ENCODE data around the gene VMP1. TPM values are rescaled to one million over a fixed set of nuclear protein-coding genes. Genes with fewer than 3 reads are reported as not detected.
"Not testable (repeated sequence)": the region's sequence is repeated elsewhere in the genome, so short reads cannot be mapped to it uniquely, and the experiment has no call there.

VMP1 gene
- total RNA-seq, 1 experiment from 2014 or later: 46.5 TPM

- not testable (repeated sequence) for H3K36me3 ChIP-seq; H3K27me3 ChIP-seq; H3K27ac ChIP-seq; H3K9me3 ChIP-seq (replicated peaks); DNase-seq; H3K4me3 ChIP-seq
- H3K4me1 ChIP-seq: peaks cover 21% of the 10 kb centered on the region
Observed at GRCh38 chr17:59790418-59790817, 83.0 kb downstream of the VMP1 start.

DNA sequence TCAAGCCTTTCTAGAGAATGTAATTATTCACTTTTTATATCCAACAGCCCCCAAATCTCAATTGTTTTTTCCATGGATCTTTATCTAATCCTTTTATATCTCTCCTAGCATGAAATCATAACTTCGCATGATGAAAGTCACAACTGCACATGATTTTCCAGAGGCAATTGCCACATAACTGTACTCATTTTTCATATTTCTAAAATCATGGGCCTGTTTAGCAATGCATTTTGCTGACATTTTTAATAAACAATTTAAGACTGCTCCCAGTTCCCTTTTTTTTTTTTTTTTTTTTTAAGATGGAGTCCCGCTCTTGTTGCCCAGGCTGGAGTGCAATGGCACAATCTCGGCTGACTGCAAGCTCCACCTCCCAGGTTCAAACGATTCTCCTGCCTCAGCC is 83.5 kb downstream of the VMP1 start:
- Histone ChIP-seq H3K4me3 (no peak overlapping the region), H3K4me1 (peaks cover 16% of the 10 kb centered on the region), H3K9me3 (replicated peaks) (no peaks in the 10 kb centered on the region), H3K36me3 (no peaks in the 10 kb centered on the region), H3K27ac (no peak overlapping the region), H3K27me3 (no peaks in the 10 kb centered on the region)
- DNase-seq: no peak

DNA sequence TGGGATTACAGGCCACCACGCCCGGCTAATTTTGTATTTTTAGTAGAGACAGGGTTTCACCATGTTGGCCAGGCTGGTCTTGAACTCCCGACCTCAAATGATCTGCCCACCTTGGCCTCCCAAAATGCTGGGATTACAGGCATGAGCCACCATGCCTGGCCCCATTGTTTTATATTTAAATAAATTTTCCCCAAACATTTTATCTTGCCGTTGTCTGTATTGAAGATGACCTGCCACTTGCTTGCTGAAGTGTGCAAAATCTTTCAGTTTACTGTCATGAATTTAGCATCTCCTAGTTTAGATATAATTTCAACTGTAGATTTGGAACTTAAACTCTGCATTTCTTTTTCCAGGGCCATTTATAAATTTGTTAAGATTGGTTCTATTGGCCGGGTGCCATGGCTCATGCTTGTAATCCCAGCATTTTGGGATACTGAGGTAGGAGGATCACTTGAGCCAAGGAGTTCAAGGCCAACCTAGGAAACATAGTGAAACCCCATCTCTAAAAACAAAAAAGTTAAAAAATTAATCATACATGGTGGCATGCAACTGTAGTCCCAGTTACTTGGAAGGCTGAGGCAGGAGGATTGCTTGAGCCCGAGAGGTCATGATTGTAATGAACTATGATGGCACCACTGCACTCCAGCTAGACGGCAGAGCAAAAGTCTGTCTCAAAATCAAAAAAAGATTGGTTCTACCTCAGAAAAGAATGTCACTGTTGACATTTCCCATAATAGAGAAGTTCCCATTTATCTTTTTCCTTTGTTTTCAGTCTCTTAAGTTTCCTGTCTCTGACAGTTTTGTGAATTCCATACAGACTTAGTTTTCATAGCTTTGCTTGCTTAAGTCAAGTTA is 84.4 kb downstream of the VMP1 start:
- Histone ChIP-seq H3K9me3 (replicated peaks) (no peaks in the 10 kb centered on the region), H3K4me1 (peaks cover 10% of the 10 kb centered on the region), H3K27ac (no peak overlapping the region), H3K4me3 (no peak overlapping the region), H3K27me3 (no peaks in the 10 kb centered on the region), H3K36me3 (no peaks in the 10 kb centered on the region)
- no peak for DNase-seq

- H3K4me3 ChIP-seq; H3K36me3 ChIP-seq; H3K27ac ChIP-seq; H3K4me1 ChIP-seq; H3K27me3 ChIP-seq; H3K9me3 ChIP-seq (replicated peaks); DNase-seq: not testable (repeated sequence)
Observed at GRCh38 chr17:59792458-59792823, 85.0 kb downstream of the VMP1 start.

GRCh38 chr17:59793205-59793604 is 85.8 kb downstream of the VMP1 start:
- H3K9me3 ChIP-seq (replicated peaks): no peaks in the 10 kb centered on the region
- DNase-seq: no peak
- no peaks in the 10 kb centered on the region for H3K4me1 ChIP-seq
- no peaks in the 10 kb centered on the region for H3K36me3 ChIP-seq
- no peak overlapping the region for H3K4me3 ChIP-seq
- no peak overlapping the region for H3K27ac ChIP-seq
- H3K27me3 ChIP-seq: no peaks in the 10 kb centered on the region

- Histone ChIP-seq H3K27me3 (no peaks in the 10 kb centered on the region), H3K4me3 (no peak overlapping the region), H3K9me3 (replicated peaks) (no peaks in the 10 kb centered on the region), H3K4me1 (no peaks in the 10 kb centered on the region), H3K27ac (no peak overlapping the region), H3K36me3 (no peaks in the 10 kb centered on the region)
- no peak for DNase-seq
Observed at GRCh38 chr17:59796138-59796537, 88.7 kb downstream of the VMP1 start.

- H3K4me1 ChIP-seq: no peaks in the 10 kb centered on the region
- H3K27ac ChIP-seq: no peak overlapping the region
- no peak for DNase-seq
Observed at GRCh38 chr17:59796785-59797205, 89.3 kb downstream of the VMP1 start.

DNA sequence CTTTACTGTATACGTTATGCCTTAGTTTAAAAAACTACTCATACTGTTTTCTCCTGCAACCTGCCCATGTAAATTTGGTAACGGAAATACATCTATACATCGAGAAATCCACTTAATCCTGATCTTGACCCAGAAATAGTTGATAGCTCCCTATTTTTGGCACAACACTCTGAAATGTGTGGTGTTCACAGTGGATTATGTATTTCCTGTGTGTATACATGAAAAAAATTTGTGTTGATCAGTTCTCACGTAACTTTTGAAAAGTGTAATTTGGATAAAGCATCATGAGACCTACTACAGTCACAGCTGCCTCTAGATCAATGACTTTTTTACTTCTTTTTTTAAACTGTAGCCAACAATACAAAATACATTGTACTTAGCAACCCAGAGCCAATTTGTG is 90.7 kb downstream of the VMP1 start:
- Histone ChIP-seq H3K9me3 (replicated peaks) (no peaks in the 10 kb centered on the region), H3K4me1 (no peaks in the 10 kb centered on the region), H3K27me3 (no peaks in the 10 kb centered on the region), H3K36me3 (no peaks in the 10 kb centered on the region), H3K27ac (no peak overlapping the region), H3K4me3 (no peak overlapping the region)
- DNase-seq: no peak

More at GRCh38 chr17:59796785-59797205, 89.3 kb downstream of the VMP1 start:
- Histone ChIP-seq H3K36me3 (no peaks in the 10 kb centered on the region), H3K27me3 (no peaks in the 10 kb centered on the region), H3K9me3 (replicated peaks) (no peaks in the 10 kb centered on the region), H3K4me3 (no peak overlapping the region)

DNA sequence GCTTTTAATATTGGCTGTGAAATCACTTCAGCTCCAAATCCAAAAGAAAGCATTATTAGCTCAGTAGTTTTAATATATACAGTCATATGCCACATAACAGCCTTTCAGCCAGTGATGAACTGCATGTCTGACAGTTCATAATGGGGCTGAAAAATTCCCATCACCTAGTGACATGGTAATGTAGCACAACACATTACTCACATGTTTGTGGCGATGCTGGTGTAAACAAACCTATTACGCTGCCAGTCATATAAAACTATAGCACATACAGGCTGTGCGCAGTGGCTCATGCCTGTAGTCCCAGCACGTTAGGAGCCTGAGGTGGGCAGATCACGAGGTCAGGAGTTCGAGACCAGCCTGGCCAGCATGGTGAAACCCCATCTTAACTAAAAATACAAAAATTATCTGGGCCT is 93.1 kb downstream of the VMP1 start:
- no peak overlapping the region for H3K27ac ChIP-seq

GRCh38 chr17:59802160-59802559 is 94.7 kb downstream of the VMP1 start:
- H3K27ac ChIP-seq: no peak overlapping the region
- H3K9me3 ChIP-seq (replicated peaks): no peaks in the 10 kb centered on the region
- no peaks in the 10 kb centered on the region for H3K27me3 ChIP-seq
- H3K36me3 ChIP-seq: no peaks in the 10 kb centered on the region
- no peak overlapping the region for H3K4me3 ChIP-seq
- no peak for DNase-seq
- H3K4me1 ChIP-seq: no peaks in the 10 kb centered on the region; the same call in 1 of the 2 replicates

More for the DNA sequence above, 93.1 kb downstream of the VMP1 start:
- H3K9me3 ChIP-seq (replicated peaks): no peaks in the 10 kb centered on the region
- no peaks in the 10 kb centered on the region; the same call in 1 of the 2 replicates for H3K4me1 ChIP-seq
- no peak for DNase-seq
- H3K27me3 ChIP-seq: no peaks in the 10 kb centered on the region
- no peaks in the 10 kb centered on the region for H3K36me3 ChIP-seq
- H3K4me3 ChIP-seq: no peak overlapping the region

DNA sequence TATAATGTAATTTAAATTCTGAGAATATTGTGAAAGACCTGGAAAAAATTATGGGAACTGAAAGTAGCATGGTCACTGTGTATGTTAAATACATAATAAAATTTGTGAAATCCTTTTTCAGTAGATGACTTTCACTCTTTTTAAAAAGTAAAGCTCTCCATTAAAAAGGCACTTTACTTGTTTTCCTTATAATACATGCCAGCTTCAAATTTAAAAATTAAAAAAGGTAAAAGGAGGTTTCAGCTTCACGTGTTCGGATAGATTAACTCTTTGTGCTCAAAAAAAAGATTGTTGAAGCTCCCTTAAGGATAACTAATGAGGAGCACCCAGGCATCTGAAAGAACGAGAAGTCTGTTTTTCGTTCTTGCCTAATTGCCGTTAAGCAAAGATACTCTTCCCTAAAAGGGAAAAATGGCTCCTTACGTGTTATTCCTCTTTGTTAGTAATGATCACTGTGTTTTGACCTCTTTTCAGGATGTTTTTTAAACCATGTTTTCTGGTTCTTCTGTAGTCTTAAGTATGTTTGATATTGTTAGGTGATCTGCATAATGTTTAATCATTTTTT is 97.5 kb downstream of the VMP1 start:
- Histone ChIP-seq H3K27ac (no peak overlapping the region), H3K4me3 (no peak overlapping the region)
- no peak for DNase-seq

DNA sequence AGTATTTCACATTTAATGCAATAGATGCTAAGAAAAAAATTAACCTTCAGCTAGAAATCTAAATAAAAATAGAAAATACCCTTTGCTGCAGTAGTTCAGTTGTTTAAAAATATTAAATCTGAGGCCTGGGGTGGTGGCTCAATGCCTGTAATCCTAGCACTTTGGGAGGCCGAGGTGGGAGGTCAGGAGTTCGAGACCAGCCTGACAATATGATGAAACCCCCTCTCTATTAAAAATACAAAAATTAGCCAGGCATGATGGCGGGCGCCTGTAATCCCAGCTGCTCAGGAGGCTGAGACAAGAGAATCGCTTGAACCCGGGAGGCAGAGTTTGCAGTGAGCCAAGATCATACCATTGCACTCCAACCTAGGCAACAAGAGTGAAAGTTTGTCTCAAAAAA is 98.9 kb downstream of the VMP1 start:
- not testable (repeated sequence) for H3K27me3 ChIP-seq; H3K4me1 ChIP-seq; H3K9me3 ChIP-seq (replicated peaks); H3K36me3 ChIP-seq; H3K4me3 ChIP-seq; DNase-seq; H3K27ac ChIP-seq

More for the DNA sequence above, 97.5 kb downstream of the VMP1 start:
- H3K9me3 ChIP-seq (replicated peaks): no peaks in the 10 kb centered on the region
- no peaks in the 10 kb centered on the region for H3K27me3 ChIP-seq
- no peaks in the 10 kb centered on the region; the same call in 1 of the 2 replicates for H3K4me1 ChIP-seq
- H3K36me3 ChIP-seq: peaks cover 2% of the 10 kb centered on the region; the same call in 1 of the 2 replicates

- H3K36me3 ChIP-seq: peaks cover 13% of the 10 kb centered on the region; the same call in 1 of the 2 replicates
- H3K4me3 ChIP-seq: no peak overlapping the region
- no peaks in the 10 kb centered on the region for H3K9me3 ChIP-seq (replicated peaks)
- H3K4me1 ChIP-seq: no peaks in the 10 kb centered on the region; the same call in 1 of the 2 replicates
- H3K27ac ChIP-seq: no peak overlapping the region
- no peak for DNase-seq
- no peaks in the 10 kb centered on the region for H3K27me3 ChIP-seq
Observed at GRCh38 chr17:59807892-59808509, 100.5 kb downstream of the VMP1 start.

GRCh38 chr17:59810894-59811153 is 103.4 kb downstream of the VMP1 start:
- Histone ChIP-seq H3K27me3 (no peaks in the 10 kb centered on the region), H3K9me3 (replicated peaks) (no peaks in the 10 kb centered on the region), H3K4me3 (no peak overlapping the region), H3K4me1 (no peaks in the 10 kb centered on the region), H3K27ac (no peak overlapping the region), H3K36me3 (peaks cover 13% of the 10 kb centered on the region; the same call in 1 of the 2 replicates)
- no peak for DNase-seq

GRCh38 chr17:59811209-59811608 is 103.8 kb downstream of the VMP1 start:
- no peaks in the 10 kb centered on the region for H3K27me3 ChIP-seq
- no peak overlapping the region for H3K27ac ChIP-seq

More at GRCh38 chr17:59811209-59811608, 103.8 kb downstream of the VMP1 start:
- no peak overlapping the region for H3K4me3 ChIP-seq
- no peak for DNase-seq
- H3K36me3 ChIP-seq: peaks cover 17% of the 10 kb centered on the region
- no peaks in the 10 kb centered on the region for H3K4me1 ChIP-seq
- no peaks in the 10 kb centered on the region for H3K9me3 ChIP-seq (replicated peaks)
